A673 (cell line): ENCODE measurements around the gene G3BP2.

ENCODE experiments used
- CTCF ChIP-seq: fragments of 300-800, 200-600 bp; sonication (generic); conservative IDR thresholded peaks from 2 replicates; pipeline ENCODE4 v1.5.1; 2017; ENCODE audit warnings: low read depth, mild to moderate bottlenecking, antibody characterized with exemption, low read length, moderate library complexity, mixed read lengths
- EZH2 ChIP-seq: fragments of 200-600 bp; sonication (generic); IDR thresholded peaks from 2 replicates; pipeline ENCODE4 v1.6.1; 2017; ENCODE audit warnings: borderline replicate concordance, low read depth, mild to moderate bottlenecking, mixed read lengths, antibody characterized with exemption, low read length; ENCODE audit not compliant: poor library complexity, severe bottlenecking

DNA sequence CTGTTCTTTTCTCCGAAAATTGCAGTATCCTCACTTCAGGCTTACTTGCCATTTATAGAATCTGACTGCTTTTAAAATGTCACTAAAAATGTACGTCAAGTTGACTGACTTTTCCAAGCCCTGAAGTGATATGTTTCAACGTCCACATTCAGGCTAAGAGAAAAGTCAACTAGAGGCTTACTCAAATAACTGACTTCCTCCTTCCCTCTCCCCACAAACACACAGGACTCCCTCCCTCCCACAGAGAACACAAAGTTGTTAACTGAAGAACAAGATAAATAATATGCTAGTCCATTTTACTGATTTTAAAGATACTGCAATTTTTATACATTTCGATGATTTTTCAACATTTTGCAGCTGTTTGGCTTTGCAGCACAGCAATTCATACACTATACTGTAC is 29.1 kb downstream of the G3BP2 start:
- no peak for TF ChIP-seq CTCF
- TF ChIP-seq EZH2, result no peak
